DOHH2 (cell line): ENCODE results near the gene ESPN.

ENCODE experiments used
- H3F3A ChIP-seq: fragments of 200-600 bp; sonication (generic), shearing (Covaris generic); 2 replicates; pipeline ENCODE4 v1.6.0; 2016; ENCODE audit warnings: antibody characterized with exemption, mild to moderate bottlenecking; ENCODE audit not compliant: control insufficient read depth, insufficient read depth
- H3K27ac ChIP-seq: fragments of 200-600 bp; sonication (generic); 2 replicates; pipeline ENCODE4 v1.5.1; 2014; ENCODE audit warnings: low read depth, mild to moderate bottlenecking, low read length, moderate library complexity
- H3K27me3 ChIP-seq: fragments of 200-600 bp; sonication (generic); 2 replicates; pipeline ENCODE4 v1.6.1; 2014; ENCODE audit warnings: mild to moderate bottlenecking, low read length, mixed read lengths; ENCODE audit not compliant: control insufficient read depth
- H3K36me3 ChIP-seq: fragments of 200-600 bp; sonication (generic); 2 replicates; pipeline ENCODE4 v1.6.1; 2014; ENCODE audit warnings: mild to moderate bottlenecking, low read length, moderate library complexity, mixed read lengths; ENCODE audit not compliant: control insufficient read depth
- H3K4me1 ChIP-seq: fragments of 200-600 bp; sonication (generic); 2 replicates; pipeline ENCODE4 v1.6.1; 2014; ENCODE audit warnings: mild to moderate bottlenecking, low read length, mixed read lengths; ENCODE audit not compliant: control insufficient read depth
- H3K4me2 ChIP-seq: fragments of 200-600 bp; sonication (generic); 2 replicates; pipeline ENCODE4 v1.6.0; 2014; ENCODE audit warnings: mild to moderate bottlenecking, low read length, moderate library complexity
- H3K4me3 ChIP-seq: fragments of 200-600 bp; sonication (generic); 2 replicates; pipeline ENCODE4 v1.5.1; 2014; ENCODE audit warnings: mild to moderate bottlenecking, low read length, mixed read lengths
- H3K79me2 ChIP-seq: fragments of 200-600 bp; sonication (generic); 2 replicates; pipeline ENCODE4 v1.6.1; 2014; ENCODE audit warnings: mild to moderate bottlenecking, low read length, mixed read lengths; ENCODE audit not compliant: control insufficient read depth
- H3K9me2 ChIP-seq: fragments of 200-600 bp; sonication (generic); replicated peaks from 2 replicates; pipeline ENCODE4 v1.6.1; 2014; ENCODE audit warnings: mild to moderate bottlenecking, low read length, mixed read lengths; ENCODE audit not compliant: control insufficient read depth
- H3K9me3 ChIP-seq: fragments of 200-600 bp; sonication (generic); 2 replicates; pipeline ENCODE4 v1.6.1; 2014; ENCODE audit warnings: antibody characterized with exemption, low read length, mixed read lengths; ENCODE audit not compliant: control insufficient read depth, insufficient read depth
- H4K20me1 ChIP-seq: fragments of 200-600 bp; sonication (generic); 2 replicates; pipeline ENCODE4 v1.6.0; 2014; ENCODE audit warnings: low read depth, mild to moderate bottlenecking, antibody characterized with exemption, low read length, moderate library complexity; ENCODE audit not compliant: control insufficient read depth, insufficient read depth
- CTCF ChIP-seq: fragments of 200-600 bp; sonication (generic); IDR thresholded peaks from one replicate; pipeline ENCODE4 v1.5.1; 2014; ENCODE audit warnings: antibody characterized with exemption, mild to moderate bottlenecking, low read depth, low read length; ENCODE audit not compliant: poor library complexity, severe bottlenecking
- EZH2phosphoT487 ChIP-seq: fragments of 200-600 bp; sonication (generic); IDR thresholded peaks from 2 replicates; pipeline ENCODE4 v1.6.1; 2017; ENCODE audit warnings: borderline replicate concordance, mild to moderate bottlenecking, antibody characterized with exemption, low read length, moderate library complexity, mixed read lengths

The ESPN gene

DNA sequence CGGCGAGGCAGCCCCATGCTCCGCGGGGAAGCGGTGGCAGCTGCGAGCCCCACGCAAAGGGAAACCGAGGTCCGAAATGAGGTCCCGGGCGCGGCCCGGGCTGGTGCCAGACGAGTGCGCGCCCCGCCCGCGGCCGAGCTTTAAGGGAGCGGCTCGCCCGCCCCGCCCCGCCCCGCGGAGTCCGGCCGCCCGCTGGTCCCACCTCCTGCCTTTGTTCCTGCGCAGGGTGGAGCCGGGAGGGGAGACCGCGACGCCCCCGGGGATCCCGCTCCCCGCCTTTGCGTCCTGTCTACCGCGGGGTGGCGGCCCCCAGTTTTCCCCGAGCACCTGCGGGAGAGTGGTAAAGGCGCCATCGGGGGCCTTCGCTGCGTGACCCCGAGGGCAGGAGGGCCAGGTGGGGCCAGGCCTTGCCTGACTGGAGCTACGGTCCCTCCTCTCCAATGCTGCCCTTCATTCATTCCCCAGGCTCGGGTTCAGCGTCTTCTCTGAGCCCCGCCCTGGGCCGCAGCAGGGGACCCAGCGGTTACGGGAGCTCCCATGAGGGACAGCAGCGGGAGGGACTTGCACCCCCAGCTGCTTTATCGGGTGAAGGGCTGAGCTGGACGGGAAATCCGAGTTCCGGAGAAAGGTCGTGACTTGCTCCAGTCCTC, 4.6 kb upstream of the ESPN start, which contains the start of gene HES2:
Gene HES2 (minus strand): TSS at position 116 of the 650 bp plus-strand sequence. CDS start 99 bp downstream, at position 17.
- no peaks in the 10 kb centered on the region for H3K9me2 ChIP-seq
- no peaks in the 10 kb centered on the region for H3K79me2 ChIP-seq
- no peak within 1 kb of the TSS for H3K4me2 ChIP-seq
- H3K4me3 ChIP-seq, result no peak within 1 kb of the TSS
- no peaks in the 10 kb centered on the region for H3K4me1 ChIP-seq
- no peak for TF ChIP-seq CTCF
- TF ChIP-seq EZH2phosphoT487, result 0 out of 2 replicates have a peak, but pooled peaks have one; percentile 19
- H3K36me3 ChIP-seq, result no peaks in the 10 kb centered on the region
- H3K9me3 ChIP-seq, result no peaks in the 10 kb centered on the region
- H3F3A ChIP-seq, result no peaks in the 10 kb centered on the region
- peaks cover 50% of the 10 kb centered on the region for H3K27me3 ChIP-seq
- no peaks in the 10 kb centered on the region for H4K20me1 ChIP-seq
- H3K27ac ChIP-seq, result no peak within 1 kb of the TSS

GRCh38 chr1:6420454-6421042, 4.0 kb upstream of the ESPN start:
- no peaks in the 10 kb centered on the region for H3K4me1 ChIP-seq
- H3K4me3 ChIP-seq, result no peak overlapping the region
- no peaks in the 10 kb centered on the region for H3K36me3 ChIP-seq
- TF ChIP-seq CTCF, result no peak
- TF ChIP-seq EZH2phosphoT487, result no peak
- H3K9me3 ChIP-seq, result no peaks in the 10 kb centered on the region
- no peaks in the 10 kb centered on the region for H4K20me1 ChIP-seq
- no peaks in the 10 kb centered on the region for H3K79me2 ChIP-seq
- H3K27me3 ChIP-seq, result peaks cover 50% of the 10 kb centered on the region
- H3K4me2 ChIP-seq, result no peak overlapping the region
- H3K27ac ChIP-seq, result no peak overlapping the region
- no peaks in the 10 kb centered on the region for H3K9me2 ChIP-seq
- H3F3A ChIP-seq, result no peaks in the 10 kb centered on the region

GRCh38 chr1:6421266-6421665, 3.3 kb upstream of the ESPN start:
- peaks cover 57% of the 10 kb centered on the region for H3K27me3 ChIP-seq
- no peaks in the 10 kb centered on the region for H3K9me2 ChIP-seq
- H4K20me1 ChIP-seq, result no peaks in the 10 kb centered on the region
- no peak overlapping the region for H3K4me2 ChIP-seq
- no peaks in the 10 kb centered on the region for H3K4me1 ChIP-seq
- H3K9me3 ChIP-seq, result no peaks in the 10 kb centered on the region
- H3F3A ChIP-seq, result no peaks in the 10 kb centered on the region
- TF ChIP-seq CTCF (no peak), EZH2phosphoT487 (no peak)
- no peaks in the 10 kb centered on the region for H3K36me3 ChIP-seq
- H3K4me3 ChIP-seq, result no peak overlapping the region
- H3K79me2 ChIP-seq, result no peaks in the 10 kb centered on the region
- no peak overlapping the region for H3K27ac ChIP-seq
